Endothelial cell of umbilical vein (primary cell): ENCODE measurements around the gene TAF6. TPM values are rescaled to one million over a fixed set of nuclear protein-coding genes. Genes with fewer than 3 reads are reported as not detected.

Experiments used
- BruUV-seq: library from RNA; stranded (reverse); fragments of 400-500 nt; replicated peaks from 2 replicates; lab custom pipeline; 2021; lab: Mats Ljungman, UMichigan
- CTCF ChIA-PET: fragments of 300-600, 350-600 bp; sonication (Branson Sonifier 250); formaldehyde crosslinking; loops from one replicate; lab custom pipeline; 2021; ENCODE audit warnings: antibody characterized with exemption, inconsistent platforms; lab: Charles Lee
- POLR2A ChIA-PET: fragments of 300-600, 350-600 bp; sonication (Branson Sonifier 250); formaldehyde crosslinking; loops from one replicate; lab custom pipeline; 2021; ENCODE audit warnings: antibody characterized with exemption, inconsistent platforms; lab: Charles Lee
- DNase-seq: peaks from one replicate; pipeline ENCODE4 v3.0.0-alpha.2; 2011; ENCODE audit warnings: low read depth, low spot score
- FAIRE-seq: peaks from 2 replicates; lab custom pipeline; 2011; peaks lifted over from hg19 to GRCh38; lab: Jason Lieb, UNC
- H2AFZ ChIP-seq: 2 replicates; pipeline ENCODE4 v1.6.0; 2012; ENCODE audit warnings: low read depth, low read length, control low read depth, inconsistent platforms
- H3K27ac ChIP-seq: 2 replicates; pipeline ENCODE4 v1.5.1; 2011; ENCODE audit warnings: low read depth, mild to moderate bottlenecking, control low read depth, low read length, moderate library complexity; ENCODE audit not compliant: insufficient read depth
- H3K27me3 ChIP-seq, 2 experiments: 2 replicates each; pipeline versions ENCODE4 v1.6.0 to v1.6.1; 2011; ENCODE audit warnings: low read length in 2 of 2, mixed read lengths in 1 of 2; ENCODE audit not compliant: control insufficient read depth in 2 of 2, insufficient read depth in 2 of 2
- H3K36me3 ChIP-seq, 2 experiments: 2 replicates in 1 of 2; 3 replicates in 1 of 2; pipeline ENCODE4 v1.5.1; 2011; ENCODE audit warnings: low read length in 2 of 2, mild to moderate bottlenecking in 1 of 2, moderate library complexity in 1 of 2; ENCODE audit not compliant: control insufficient read depth in 2 of 2, insufficient read depth in 2 of 2; ENCODE audit errors: extremely low read depth in 1 of 2
- H3K4me1 ChIP-seq: 3 replicates; pipeline ENCODE4 v1.5.1; 2011; ENCODE audit warnings: mild to moderate bottlenecking, low read length; ENCODE audit not compliant: control insufficient read depth, insufficient read depth; ENCODE audit errors: extremely low read depth
- H3K4me2 ChIP-seq: 2 replicates; pipeline ENCODE4 v1.6.1; 2011; ENCODE audit warnings: low read length, control low read depth, mixed read lengths; ENCODE audit not compliant: insufficient read depth
- H3K4me3 ChIP-seq, 3 experiments: fragments of 200-600 bp in 1 of 3; sonication (generic), shearing (Covaris generic) in 1 of 3; replicated peaks in 1 of 3; 2 replicates each; pipeline ENCODE4 v1.5.1; 2011 to 2016; ENCODE audit warnings: control low read depth in 3 of 3, low read length in 3 of 3, mild to moderate bottlenecking in 2 of 3, inconsistent platforms in 1 of 3, low read depth in 1 of 3, moderate library complexity in 1 of 3; ENCODE audit not compliant: insufficient read depth in 1 of 3
- H3K79me2 ChIP-seq: 2 replicates; pipeline ENCODE4 v1.6.0; 2012; ENCODE audit warnings: low read length, inconsistent platforms; ENCODE audit not compliant: control insufficient read depth, insufficient read depth
- H3K9ac ChIP-seq: replicated peaks from 2 replicates; pipeline ENCODE3; 2011; ENCODE audit warnings: low read length, control low read depth; ENCODE audit not compliant: insufficient read depth; ENCODE audit errors: extremely low read depth
- H3K9me1 ChIP-seq: replicated peaks from 3 replicates; pipeline ENCODE4 v1.6.0; 2011; ENCODE audit warnings: mild to moderate bottlenecking, low read length; ENCODE audit not compliant: control insufficient read depth, insufficient read depth; ENCODE audit errors: extremely low read depth
- H3K9me3 ChIP-seq: replicated peaks from 2 replicates; pipeline ENCODE4 v1.5.1; 2012; ENCODE audit warnings: low read length, inconsistent platforms; ENCODE audit not compliant: control insufficient read depth, insufficient read depth
- H4K20me1 ChIP-seq: replicated peaks from 2 replicates; pipeline ENCODE3; 2011; ENCODE audit warnings: mild to moderate bottlenecking, low read length; ENCODE audit not compliant: control insufficient read depth, insufficient read depth; ENCODE audit errors: extremely low read depth
- CTCF ChIP-seq, 2 donors: IDR thresholded peaks; 1 replicate in 1 of 2; 2 replicates in 1 of 2; pipeline ENCODE4 v1.5.1; 2011; ENCODE audit warnings: low read length in 2 of 2, mild to moderate bottlenecking in 2 of 2, moderate library complexity in 2 of 2, control low read depth in 1 of 2, inconsistent platforms in 1 of 2, low read depth in 1 of 2; ENCODE audit not compliant: insufficient read depth in 1 of 2; ENCODE audit errors: extremely low read depth in 1 of 2
- EZH2 ChIP-seq: IDR thresholded peaks from 2 replicates; pipeline ENCODE4 v1.6.1; 2012; ENCODE audit warnings: borderline replicate concordance, low read depth, mild to moderate bottlenecking, moderate library complexity, low read length, inconsistent platforms; ENCODE audit not compliant: severe bottlenecking
- FOS ChIP-seq: IDR thresholded peaks from 2 replicates; pipeline ENCODE4 v1.6.1; 2011; ENCODE audit warnings: mild to moderate bottlenecking, low read length, moderate library complexity, borderline replicate concordance; ENCODE audit not compliant: insufficient read depth
- GATA2 ChIP-seq: IDR thresholded peaks from 2 replicates; pipeline ENCODE4 v1.7.0; 2011; ENCODE audit warnings: low read depth, mild to moderate bottlenecking, moderate library complexity, mixed read lengths, low read length; ENCODE audit not compliant: insufficient read length, insufficient read depth
- JUN ChIP-seq: IDR thresholded peaks from 2 replicates; pipeline ENCODE4 v1.6.1; 2011; ENCODE audit warnings: borderline replicate concordance, low read depth; ENCODE audit not compliant: insufficient read length, insufficient read depth
- MYC ChIP-seq: IDR thresholded peaks from one replicate; pipeline ENCODE4 v1.6.1; 2011; ENCODE audit warnings: mild to moderate bottlenecking, low read depth, low read length
- POLR2A ChIP-seq: IDR thresholded peaks from 2 replicates; pipeline ENCODE4 v1.6.1; 2012; ENCODE audit warnings: low read depth, mild to moderate bottlenecking, control low read depth, low read length
- POLR2AphosphoS5 ChIP-seq: IDR thresholded peaks from 2 replicates; pipeline ENCODE4 v1.6.1; 2012; ENCODE audit warnings: low read depth, mild to moderate bottlenecking, control low read depth, low read length, moderate library complexity; ENCODE audit not compliant: insufficient read depth
- dilution Hi-C: fragments of 300-500 bp; cut with MboI; formaldehyde crosslinking; loops from one replicate; pipeline ENCODE4 v1.15.0; 2019; ENCODE audit warnings: low sequenced_read_pairs; ENCODE audit not compliant: extremely low pct_ligation_motif_present
- intact Hi-C: fragments of 100-400 bp; cut with micrococcal nuclease; formaldehyde crosslinking; loops from one replicate; pipeline ENCODE4 v1.10.0; 2022
- polyA plus RNA-seq, 4 experiments: library from polyadenylated mRNA; depleted of rRNA in 3 of 4; stranded (reverse) in 3 of 4; unstranded in 1 of 4; fragments of >200 nt; gene quantifications; 2 replicates each; pipeline versions ENCODE4 v1.2.1 to v1.2.3, GENCODE V29; 2011 to 2012; ENCODE audit warnings: missing spikeins in 1 of 4
- total RNA-seq: library from RNA; stranded (reverse); gene quantifications from 2 replicates; pipeline ENCODE4 v1.2.3, GENCODE V29; 2021
- TF ChIP-seq, protein P1 (sequence below): IDR thresholded peaks from 2 replicates; pipeline ENCODE4 v1.6.1; 2011; ENCODE audit not compliant: insufficient read depth, insufficient read length

Gene TAF6
- total and polyA plus RNA-seq, 2 donors (not counting 3 experiments of a cell fraction or from before 2014, with no cell fraction given), result 32.7 to 64.6 TPM

DNA sequence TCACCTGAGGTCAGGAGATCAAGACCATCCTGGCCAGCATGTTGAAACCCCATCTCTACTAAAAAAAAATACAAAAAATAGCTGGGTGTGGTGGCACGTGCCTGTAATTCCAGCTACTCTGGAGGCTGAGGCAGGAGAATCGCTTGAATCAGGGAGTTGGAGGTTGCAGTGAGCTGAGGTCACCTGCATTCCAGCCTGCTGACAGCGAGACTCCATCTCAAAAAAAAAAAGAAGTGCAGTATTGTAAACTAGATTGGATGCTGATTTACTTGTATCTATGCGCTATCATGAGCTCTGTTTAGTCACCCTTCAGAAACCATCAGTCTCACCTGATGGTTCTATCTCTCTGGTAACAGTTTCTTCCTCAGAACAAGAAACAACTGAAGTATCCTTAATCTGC, 55.8 kb downstream of the TAF6 start:
- H3K9me1 ChIP-seq, result no peaks in the 10 kb centered on the region
- no peak overlapping the region for H3K4me3 ChIP-seq
- CTCF ChIA-PET, result interaction anchor here (0.6 to 1.6 kb wide), 5 partner anchors 12 to 41 kb away, joined by 3 to 8 read pairs (median 4); no protein-coding TSS in a partner anchor
- no peaks in the 10 kb centered on the region for H3K4me1 ChIP-seq
- no TSS peak for BruUV-seq
- no peak overlapping the region for H3K27ac ChIP-seq
- H3K9ac ChIP-seq, result no peak overlapping the region
- intact Hi-C loops, result no loop called here
- no peaks in the 10 kb centered on the region for H3K27me3 ChIP-seq
- H3K79me2 ChIP-seq, result no peaks in the 10 kb centered on the region
- dilution Hi-C loops, result no loop called here
- TF ChIP-seq EZH2 (no peak), FOS (no peak), GATA2 (no peak), POLR2AphosphoS5 (no peak), POLR2A (no peak), CTCF (IDR thresholded peaks at IDR 0.05; ENCODE audit: extremely low read depth in 1 of 2, insufficient read depth in 1 of 2, low read depth in 1 of 2, low read length in 2 of 2) (no peak), JUN (no peak), MYC (no peak)
- TF ChIP-seq, protein P1, sequence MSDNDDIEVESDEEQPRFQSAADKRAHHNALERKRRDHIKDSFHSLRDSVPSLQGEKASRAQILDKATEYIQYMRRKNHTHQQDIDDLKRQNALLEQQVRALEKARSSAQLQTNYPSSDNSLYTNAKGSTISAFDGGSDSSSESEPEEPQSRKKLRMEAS, result no peak
- DNase-seq, result no peak
- no peaks in the 10 kb centered on the region for H3K9me3 ChIP-seq
- no peaks in the 10 kb centered on the region for H4K20me1 ChIP-seq
- no peak overlapping the region for H2AFZ ChIP-seq
- FAIRE-seq, result no peak
- no peak overlapping the region for H3K4me2 ChIP-seq
- POLR2A ChIA-PET, result no interaction called here
- H3K36me3 ChIP-seq, result peaks cover 13 to 16% of the 10 kb centered on the region in 2 experiments
